Keratinocyte (primary cell): ENCODE results near the gene GAS6. TPM values are rescaled to one million over a fixed set of nuclear protein-coding genes. Genes with fewer than 3 reads are reported as not detected.

Source experiments
- DNase-seq: peaks from one replicate; pipeline ENCODE4 v3.0.0-alpha.2; 2011; ENCODE audit warnings: low read depth, missing footprints, low spot score
- FAIRE-seq: peaks from 2 replicates; lab custom pipeline; 2011; peaks lifted over from hg19 to GRCh38; lab: Jason Lieb, UNC
- H2AFZ ChIP-seq: 2 replicates; pipeline ENCODE4 v1.6.0; 2012; ENCODE audit warnings: low read length, control low read depth, inconsistent platforms; ENCODE audit not compliant: control insufficient read depth
- H3K27ac ChIP-seq: 2 replicates; pipeline ENCODE4 v1.5.1; 2011; ENCODE audit warnings: low read length; ENCODE audit not compliant: control insufficient read depth, insufficient read depth
- H3K27me3 ChIP-seq: 3 replicates; pipeline ENCODE4 v1.6.0; 2011; ENCODE audit warnings: low read length; ENCODE audit not compliant: control insufficient read depth, insufficient read depth; ENCODE audit errors: extremely low read depth
- H3K36me3 ChIP-seq, 2 experiments: 2 replicates in 1 of 2; 3 replicates in 1 of 2; pipeline ENCODE4 v1.5.1; 2011; ENCODE audit warnings: low read length in 2 of 2, mild to moderate bottlenecking in 1 of 2; ENCODE audit not compliant: control insufficient read depth in 2 of 2, insufficient read depth in 2 of 2; ENCODE audit errors: extremely low read depth in 1 of 2
- H3K4me1 ChIP-seq: 3 replicates; pipeline ENCODE4 v1.5.1; 2011; ENCODE audit warnings: low read length; ENCODE audit not compliant: control insufficient read depth, insufficient read depth; ENCODE audit errors: extremely low read depth
- H3K4me2 ChIP-seq: 3 replicates; pipeline ENCODE4 v1.6.0; 2011; ENCODE audit warnings: low read depth, low read length; ENCODE audit not compliant: control insufficient read depth, insufficient read depth; ENCODE audit errors: extremely low read depth
- H3K4me3 ChIP-seq, 3 experiments: fragments of 200-600 bp in 1 of 3; sonication (generic) in 1 of 3; 2 replicates in 2 of 3; 3 replicates in 1 of 3; pipeline ENCODE4 v1.5.1; 2011 to 2016; ENCODE audit warnings: low read length in 3 of 3, mild to moderate bottlenecking in 3 of 3, control low read depth in 2 of 3, inconsistent platforms in 1 of 3, low read depth in 1 of 3, mixed read lengths in 1 of 3, mixed run types in 1 of 3, moderate library complexity in 1 of 3; ENCODE audit not compliant: control insufficient read depth in 2 of 3, insufficient read depth in 2 of 3; ENCODE audit errors: extremely low read depth in 1 of 3
- H3K79me2 ChIP-seq: 2 replicates; pipeline ENCODE4 v1.6.0; 2012; ENCODE audit warnings: low read length; ENCODE audit not compliant: control insufficient read depth, insufficient read depth
- H3K9ac ChIP-seq: 3 replicates; pipeline ENCODE4 v1.6.0; 2011; ENCODE audit warnings: low read length; ENCODE audit not compliant: control insufficient read depth, insufficient read depth; ENCODE audit errors: extremely low read depth
- H3K9me1 ChIP-seq: 3 replicates; pipeline ENCODE4 v1.6.0; 2011; ENCODE audit warnings: low read length; ENCODE audit not compliant: control insufficient read depth, insufficient read depth; ENCODE audit errors: extremely low read depth
- H3K9me3 ChIP-seq: 2 replicates; pipeline ENCODE4 v1.5.1; 2012; ENCODE audit warnings: low read depth, low read length; ENCODE audit not compliant: control insufficient read depth
- H4K20me1 ChIP-seq: 3 replicates; pipeline ENCODE4 v1.6.0; 2011; ENCODE audit warnings: low read length; ENCODE audit not compliant: control insufficient read depth, insufficient read depth; ENCODE audit errors: extremely low read depth
- CTCF ChIP-seq, 3 experiments: IDR thresholded peaks in 1 of 3; conservative IDR thresholded peaks in 1 of 3; optimal IDR thresholded peaks in 1 of 3; 2 replicates in 2 of 3; 3 replicates in 1 of 3; pipeline versions ENCODE3 to v1.5.1; 2011; ENCODE audit warnings: low read length in 3 of 3, mild to moderate bottlenecking in 3 of 3, moderate library complexity in 2 of 3, control low read depth in 1 of 3, inconsistent platforms in 1 of 3; ENCODE audit not compliant: insufficient read depth in 2 of 3; ENCODE audit errors: extremely low read depth in 1 of 3
- EZH2 ChIP-seq: IDR thresholded peaks from one replicate; pipeline ENCODE4 v1.6.1; 2012; ENCODE audit warnings: inconsistent platforms, mild to moderate bottlenecking, low read length, moderate library complexity
- dilution Hi-C: fragments of 300-500 bp; cut with MboI; formaldehyde crosslinking; loops from one replicate; pipeline ENCODE4 v1.7.0; 2020; ENCODE audit warnings: low sequenced_read_pairs; ENCODE audit not compliant: extremely low pct_ligation_motif_present
- polyA plus RNA-seq, 5 experiments: library from polyadenylated mRNA; depleted of rRNA in 3 of 5; stranded (reverse) in 3 of 5; stranded (forward) in 1 of 5; unstranded in 1 of 5; fragments of >200 nt; gene quantifications; 1 replicate in 1 of 5; 2 replicates in 3 of 5; 3 replicates in 1 of 5; pipeline versions ENCODE4 v1.2.1 to v1.2.3, GENCODE V29; 2011 to 2012; ENCODE audit warnings: missing spikeins in 2 of 5, low read depth in 1 of 5, low replicate concordance in 1 of 5

Gene GAS6
- polyA plus RNA-seq, 1 donor (not counting 4 experiments of a cell fraction or from before 2014, with no cell fraction given), result 163 TPM

DNA sequence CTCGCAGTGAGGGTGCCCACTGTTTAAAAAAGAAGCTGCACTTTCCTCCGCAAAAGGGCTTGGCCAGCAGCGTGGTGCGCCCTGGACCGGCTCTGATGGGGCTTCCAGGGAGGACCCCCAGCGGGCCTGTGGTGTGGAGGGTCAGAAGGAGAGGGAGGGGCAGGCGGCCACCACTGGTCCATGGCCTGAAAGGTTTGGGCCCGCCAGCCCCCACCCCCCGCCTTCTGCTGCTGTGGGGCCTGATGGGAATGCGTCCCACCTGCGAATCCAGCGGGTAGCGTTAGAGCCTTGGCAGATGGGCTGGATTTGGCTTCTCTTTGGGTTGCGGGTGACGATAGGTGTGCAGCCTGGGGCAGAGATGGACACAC is 70.2 kb downstream of the GAS6 start:
- H2AFZ ChIP-seq, result no peak overlapping the region
- TF ChIP-seq CTCF (optimal IDR thresholded peaks at IDR 0.05 in 1 of 3, IDR thresholded peaks at IDR 0.05 in 1 of 3, conservative IDR thresholded peaks at IDR 0.05 in 1 of 3; ENCODE audit: extremely low read depth in 1 of 3, insufficient read depth in 2 of 3, low read length in 3 of 3) (no peak), EZH2 (no peak)
- no peaks in the 10 kb centered on the region for H3K79me2 ChIP-seq
- H3K9me1 ChIP-seq, result no peaks in the 10 kb centered on the region
- no peaks in the 10 kb centered on the region for H3K9me3 ChIP-seq
- H3K36me3 ChIP-seq, result no peaks in the 10 kb centered on the region
- FAIRE-seq (no peak), DNase-seq (no peak)
- dilution Hi-C loops, result no loop called here
- H3K4me3 ChIP-seq, result no peak overlapping the region
- H4K20me1 ChIP-seq, result no peaks in the 10 kb centered on the region
- peaks cover 69% of the 10 kb centered on the region for H3K27me3 ChIP-seq
- no peak overlapping the region for H3K27ac ChIP-seq
- no peak overlapping the region for H3K9ac ChIP-seq
- peaks cover 4% of the 10 kb centered on the region for H3K4me1 ChIP-seq
- no peak overlapping the region for H3K4me2 ChIP-seq

DNA sequence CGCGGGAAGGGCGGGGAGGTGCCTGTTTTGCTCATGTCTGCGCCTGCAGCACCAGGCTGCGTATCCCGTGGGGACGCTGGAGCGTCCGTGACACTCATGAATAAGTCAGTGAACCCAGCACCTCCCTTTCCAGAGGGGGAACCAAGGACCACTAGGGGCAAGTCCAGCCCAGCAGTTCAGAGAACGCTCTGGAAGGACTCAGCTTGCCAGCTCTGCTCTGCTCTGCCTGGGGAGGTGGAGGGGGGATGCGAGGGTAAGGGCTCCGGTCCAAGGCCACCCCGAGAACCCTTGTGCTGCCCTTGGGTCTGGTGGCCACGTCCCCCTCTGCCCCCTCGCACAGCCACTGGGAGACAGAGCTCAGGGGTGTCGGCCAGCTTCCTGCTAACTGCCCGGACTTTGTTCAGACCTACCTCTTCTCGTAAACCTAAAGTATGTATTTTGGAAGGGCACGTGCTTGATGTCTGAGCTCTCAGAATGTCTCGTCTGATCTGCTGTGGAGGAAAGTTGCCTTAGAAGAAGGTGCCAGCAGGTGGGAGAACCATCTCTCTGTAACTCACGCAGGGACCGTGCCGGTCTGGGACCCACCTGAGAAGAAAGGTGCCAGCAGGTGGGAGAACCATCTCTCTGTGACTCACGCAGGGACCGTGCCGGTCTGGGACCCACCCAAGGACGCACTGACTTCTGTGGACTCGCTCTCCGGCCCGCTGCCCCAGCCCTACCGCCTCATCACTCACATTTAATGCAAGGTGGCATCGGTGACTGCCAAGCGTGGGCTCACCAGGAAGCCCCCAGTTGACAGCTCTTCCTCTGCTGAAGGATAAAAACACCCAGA is 70.8 kb downstream of the GAS6 start:
- TF ChIP-seq CTCF (optimal IDR thresholded peaks at IDR 0.05 in 1 of 3, IDR thresholded peaks at IDR 0.05 in 1 of 3, conservative IDR thresholded peaks at IDR 0.05 in 1 of 3; ENCODE audit: extremely low read depth in 1 of 3, insufficient read depth in 2 of 3, low read length in 3 of 3) (no peak), EZH2 (no peak)
- Histone ChIP-seq H3K36me3 (no peaks in the 10 kb centered on the region), H3K9ac (no peak overlapping the region), H3K4me3 (no peak overlapping the region), H3K4me1 (peaks cover 4% of the 10 kb centered on the region), H2AFZ (no peak overlapping the region), H3K4me2 (no peak overlapping the region), H4K20me1 (no peaks in the 10 kb centered on the region), H3K79me2 (no peaks in the 10 kb centered on the region), H3K27ac (no peak overlapping the region), H3K9me1 (no peaks in the 10 kb centered on the region), H3K9me3 (no peaks in the 10 kb centered on the region), H3K27me3 (peaks cover 71% of the 10 kb centered on the region)
- DNase-seq, result no peak
- no peak for FAIRE-seq
- dilution Hi-C loops, result no loop called here
